Measurements from ENCODE around the gene SMYD3. TPM values are rescaled to one million over a fixed set of nuclear protein-coding genes. Genes with fewer than 3 reads are reported as not detected.

Gene SMYD3
- total and polyA plus RNA-seq, 2 of the 13 experiments (the other 11 are each of a cell fraction or from before 2014, with no cell fraction given): 27.7 to 35.8 TPM

- intact Hi-C loops (cut with micrococcal nuclease; ENCODE audit: unreplicated experiment): no loop called here
- Histone ChIP-seq H2AFZ (ENCODE audit: low read length) (no peak overlapping the region), H3K27ac (ENCODE audit: extremely low read length, insufficient read depth, low read length) (no peak overlapping the region), H3K27me3 (ENCODE audit: control insufficient read depth in 1 of 2, insufficient read depth in 2 of 2, low read length in 2 of 2) (no peaks in the 10 kb centered on the region), H3K79me2 (ENCODE audit: insufficient read depth, low read length) (no peaks in the 10 kb centered on the region), H3K4me3 (replicated peaks in 1 of 3; ENCODE audit: insufficient read depth in 1 of 3, low read depth in 2 of 3, low read length in 3 of 3) (no peak overlapping the region), H4K20me1 (ENCODE audit: insufficient read depth, low read length) (no peaks in the 10 kb centered on the region), H3K4me2 (ENCODE audit: low read depth, low read length) (no peak overlapping the region), H3K36me3 (replicated peaks in 1 of 2; ENCODE audit: control insufficient read depth in 1 of 2, insufficient read depth in 2 of 2, low read length in 2 of 2) (no peaks in the 10 kb centered on the region), H3K4me1 (ENCODE audit: insufficient read depth, low read length) (peaks cover 8% of the 10 kb centered on the region; the same call in 1 of the 2 replicates), H3K9ac (ENCODE audit: insufficient read depth, low read depth, low read length) (no peak overlapping the region), H3K9me3 (ENCODE audit: low read length) (no peaks in the 10 kb centered on the region)
- no peak for FAIRE-seq
- no peak for ATAC-seq
- CTCF ChIA-PET (ENCODE audit: low intra/inter-chr PET ratio, low total read pairs): no interaction called here
- POLR2A ChIA-PET: no interaction called here
- no TSS peak for BruUV-seq (replicated peaks)
- no peak for DNase-seq (ENCODE audit: low spot score)
- WGBS (ENCODE audit: low lambda C conversion rate): 97% methylated on average over 1 of the region's 1 CpG
- TF ChIP-seq CCDC6 (CRISPR knock-in tag; IDR thresholded peaks at IDR 0.05) (no peak), ZNF383 (CRISPR knock-in tag; IDR thresholded peaks at IDR 0.05; ENCODE audit: borderline replicate concordance) (no peak), ZNF432 (CRISPR knock-in tag; IDR thresholded peaks at IDR 0.05; ENCODE audit: borderline replicate concordance) (no peak), IRF9 (CRISPR knock-in tag; IDR thresholded peaks at IDR 0.05; ENCODE audit: borderline replicate concordance) (no peak), ZC3H13 (CRISPR knock-in tag; IDR thresholded peaks at IDR 0.05) (no peak), NKX3-1 (CRISPR knock-in tag; IDR thresholded peaks at IDR 0.05) (no peak), PHF5A (CRISPR knock-in tag; IDR thresholded peaks at IDR 0.05; ENCODE audit: low read depth, unreplicated experiment) (no peak), ZNF251 (CRISPR knock-in tag; IDR thresholded peaks at IDR 0.05) (no peak), ZNF546 (CRISPR knock-in tag; conservative IDR thresholded peaks at IDR 0.05) (no peak)
- in situ Hi-C loops (cut with HindIII; ENCODE audit: extremely low pct_ligation_motif_present, low pct_unique_long_range_greater_than_20kb): no loop called here
These were observed 600.9 kb downstream of the SMYD3 start for GRCh38 chr1:245906207-245906606.

- Histone ChIP-seq H3K9me3 (ENCODE audit: low read length) (no peaks in the 10 kb centered on the region), H3K4me1 (ENCODE audit: insufficient read depth, low read length) (no peaks in the 10 kb centered on the region), H3K27me3 (ENCODE audit: control insufficient read depth in 1 of 2, insufficient read depth in 2 of 2, low read length in 2 of 2) (no peaks in the 10 kb centered on the region), H3K27ac (ENCODE audit: extremely low read length, insufficient read depth, low read length) (no peak overlapping the region), H3K4me2 (ENCODE audit: low read depth, low read length) (no peak overlapping the region), H3K36me3 (replicated peaks in 1 of 2; ENCODE audit: control insufficient read depth in 1 of 2, insufficient read depth in 2 of 2, low read length in 2 of 2) (no peaks in the 10 kb centered on the region), H3K4me3 (replicated peaks in 1 of 3; ENCODE audit: insufficient read depth in 1 of 3, low read depth in 2 of 3, low read length in 3 of 3) (no peak overlapping the region), H3K79me2 (ENCODE audit: insufficient read depth, low read length) (no peaks in the 10 kb centered on the region), H3K9ac (ENCODE audit: insufficient read depth, low read depth, low read length) (no peak overlapping the region), H4K20me1 (ENCODE audit: insufficient read depth, low read length) (no peaks in the 10 kb centered on the region), H2AFZ (ENCODE audit: low read length) (no peak overlapping the region)
- CTCF ChIA-PET (ENCODE audit: low intra/inter-chr PET ratio, low total read pairs): no interaction called here
- FAIRE-seq (no peak), DNase-seq (ENCODE audit: low spot score) (no peak), ATAC-seq (no peak)
- POLR2A ChIA-PET: no interaction called here
- WGBS (ENCODE audit: low lambda C conversion rate): 100% methylated on average over 3 of the region's 3 CpGs
- no TSS peak for BruUV-seq (replicated peaks)
- in situ Hi-C loops (cut with HindIII; ENCODE audit: extremely low pct_ligation_motif_present, low pct_unique_long_range_greater_than_20kb) (no loop called here), intact Hi-C loops (cut with micrococcal nuclease; ENCODE audit: unreplicated experiment) (no loop called here)
- TF ChIP-seq ZSCAN31 (CRISPR knock-in tag; IDR thresholded peaks at IDR 0.05; ENCODE audit: low read depth): no peak
- no peak for TF ChIP-seq ZBTB42 (CRISPR knock-in tag; IDR thresholded peaks at IDR 0.05)
- no peak for TF ChIP-seq ZSCAN29 (CRISPR knock-in tag; conservative IDR thresholded peaks at IDR 0.05)
- no peak for TF ChIP-seq MATR3 (CRISPR knock-in tag; IDR thresholded peaks at IDR 0.05)
- TF ChIP-seq ISX (CRISPR knock-in tag; conservative IDR thresholded peaks at IDR 0.05): no peak
- no peak for TF ChIP-seq KMT2A (CRISPR knock-in tag; IDR thresholded peaks at IDR 0.05)
- no peak for TF ChIP-seq ZNF564 (CRISPR knock-in tag; IDR thresholded peaks at IDR 0.05)
- no peak for TF ChIP-seq STAG1 (CRISPR knock-in tag; IDR thresholded peaks at IDR 0.05)
These were observed 603.2 kb downstream of the SMYD3 start for GRCh38 chr1:245903851-245904250.
